Liver (tissue), 9 donors: Measurements from ENCODE around the gene TBC1D1. TPM values are rescaled to one million over a fixed set of nuclear protein-coding genes. Genes with fewer than 3 reads are reported as not detected.

Experiments
- DNase-seq: peaks from one replicate; pipeline ENCODE4 v3.0.0-alpha.2; 2017; ENCODE audit warnings: low spot score
- H3K27ac ChIP-seq, 2 donors: one replicate each; pipeline ENCODE4 v1.7.0; 2013; ENCODE audit warnings: inconsistent platforms in 2 of 2, low read length in 2 of 2, control low read depth in 1 of 2, low read depth in 1 of 2, mild to moderate bottlenecking in 1 of 2
- H3K27me3 ChIP-seq, 4 donors: one replicate each; pipeline versions ENCODE4 v1.6.1 to v1.7.0; 2013; ENCODE audit warnings: low read length in 3 of 4, inconsistent platforms in 1 of 4, mild to moderate bottlenecking in 1 of 4, moderate library complexity in 1 of 4; ENCODE audit not compliant: control insufficient read depth in 4 of 4, insufficient read depth in 4 of 4
- H3K36me3 ChIP-seq, 4 donors: one replicate each; pipeline versions ENCODE4 v1.6.1 to v1.7.0; 2013; ENCODE audit warnings: low read length in 3 of 4, mild to moderate bottlenecking in 3 of 4, low read depth in 1 of 4, moderate library complexity in 1 of 4; ENCODE audit not compliant: control insufficient read depth in 4 of 4, insufficient read depth in 3 of 4
- H3K4me1 ChIP-seq, 4 donors: one replicate each; pipeline versions ENCODE4 v1.6.1 to v1.7.0; 2013; ENCODE audit warnings: low read length in 3 of 4, mild to moderate bottlenecking in 3 of 4, moderate library complexity in 1 of 4; ENCODE audit not compliant: control insufficient read depth in 4 of 4, insufficient read depth in 4 of 4
- H3K4me3 ChIP-seq, 3 donors: one replicate each; pipeline versions ENCODE4 v1.6.1 to v1.7.0; 2013; ENCODE audit warnings: low read length in 3 of 3, control low read depth in 1 of 3, low read depth in 1 of 3, mild to moderate bottlenecking in 1 of 3
- H3K9ac ChIP-seq, 2 donors: one replicate each; pipeline ENCODE4 v1.7.0; 2013; ENCODE audit warnings: low read length in 2 of 2, mild to moderate bottlenecking in 2 of 2, moderate library complexity in 2 of 2, control low read depth in 1 of 2, low read depth in 1 of 2
- H3K9me3 ChIP-seq, 4 donors: one replicate each; pipeline versions ENCODE4 v1.6.1 to v1.7.0; 2013; ENCODE audit warnings: low read length in 3 of 4; ENCODE audit not compliant: control insufficient read depth in 4 of 4
- ATF3 ChIP-seq: IDR thresholded peaks from 2 replicates; pipeline ENCODE4 v1.6.1; 2016; ENCODE audit warnings: antibody characterized with exemption
- CTCF ChIP-seq: fragments of 150-350 bp; IDR thresholded peaks from 2 replicates; pipeline ENCODE4 v1.5.1; 2017; ENCODE audit warnings: improper control_type of control experiment, low read depth, low read length; ENCODE audit not compliant: missing input control
- EGR1 ChIP-seq, 2 donors: IDR thresholded peaks; 2 replicates each; pipeline ENCODE4 v1.6.1; 2016 to 2018; ENCODE audit warnings: antibody characterized with exemption in 2 of 2, low read depth in 2 of 2
- FOXA1 ChIP-seq: IDR thresholded peaks from 2 replicates; pipeline ENCODE4 v1.6.1; 2016; ENCODE audit warnings: antibody characterized with exemption
- FOXA2 ChIP-seq: IDR thresholded peaks from 2 replicates; pipeline ENCODE4 v1.6.1; 2016; ENCODE audit warnings: antibody characterized with exemption
- GABPA ChIP-seq, 2 donors: IDR thresholded peaks in 1 of 2; conservative IDR thresholded peaks in 1 of 2; 2 replicates each; pipeline ENCODE4 v1.6.1; 2016; ENCODE audit warnings: antibody characterized with exemption in 2 of 2, mild to moderate bottlenecking in 1 of 2, moderate library complexity in 1 of 2
- HNF4A ChIP-seq, 2 donors: conservative IDR thresholded peaks; 2 replicates each; pipeline ENCODE4 v1.6.1; 2016; ENCODE audit warnings: antibody characterized with exemption in 2 of 2, mild to moderate bottlenecking in 2 of 2
- HNF4G ChIP-seq: IDR thresholded peaks from 2 replicates; pipeline ENCODE4 v1.6.1; 2016; ENCODE audit warnings: antibody characterized with exemption
- JUND ChIP-seq, 2 donors: IDR thresholded peaks; 2 replicates each; pipeline ENCODE4 v1.6.1; 2016; ENCODE audit warnings: antibody characterized with exemption in 2 of 2
- NR2F2 ChIP-seq: IDR thresholded peaks from 2 replicates; pipeline ENCODE4 v1.6.1; 2016; ENCODE audit warnings: antibody characterized with exemption
- RAD21 ChIP-seq, 2 donors: IDR thresholded peaks; 2 replicates each; pipeline ENCODE4 v1.6.1; 2016; ENCODE audit warnings: antibody characterized with exemption in 2 of 2, mild to moderate bottlenecking in 2 of 2
- RXRA ChIP-seq, 2 donors: IDR thresholded peaks; 2 replicates each; pipeline ENCODE4 v1.6.1; 2017 to 2018; ENCODE audit warnings: antibody characterized with exemption in 2 of 2, mild to moderate bottlenecking in 1 of 2
- SP1 ChIP-seq: IDR thresholded peaks from 2 replicates; pipeline ENCODE4 v1.6.1; 2018; ENCODE audit warnings: antibody characterized with exemption, mild to moderate bottlenecking
- TAF1 ChIP-seq: conservative IDR thresholded peaks from 2 replicates; pipeline ENCODE4 v1.6.1; 2016; ENCODE audit warnings: antibody characterized with exemption, mild to moderate bottlenecking
- YY1 ChIP-seq: IDR thresholded peaks from 2 replicates; pipeline ENCODE4 v1.6.1; 2016; ENCODE audit warnings: antibody characterized with exemption, mild to moderate bottlenecking
- WGBS: extraction: QIAGEN DNeasy Blood & Tissue Kit; methylation state at CpG from one replicate; pipeline ENCODE4 v1.1.7; 2013; 5-methylcytosine and 5-hydroxymethylcytosine counted together
- polyA plus RNA-seq, 2 donors: library from polyadenylated mRNA; stranded (reverse) in 1 of 2; unstranded in 1 of 2; fragments of 200-250 nt in 1 of 2; fragments of >200 nt in 1 of 2; fragmentation: Nextera tagmentation in 1 of 2; extraction: Ambion mirVana in 1 of 2; gene quantifications; one replicate each; pipeline versions ENCODE4 v1.2.1 to v1.2.3, GENCODE V29; 2013 to 2015
- total RNA-seq, 2 donors: library from RNA; depleted of rRNA; stranded (reverse); fragments of >200 nt; gene quantifications; one replicate each; pipeline ENCODE4 v1.2.3, GENCODE V29; 2014
- TF ChIP-seq, protein P1 (sequence below): IDR thresholded peaks from 2 replicates; pipeline ENCODE4 v1.6.1; 2016; ENCODE audit warnings: antibody characterized with exemption
- TF ChIP-seq, protein P2 (sequence below): IDR thresholded peaks from 2 replicates; pipeline ENCODE4 v1.6.1; 2016; ENCODE audit warnings: antibody characterized with exemption
- TF ChIP-seq, protein P3 (sequence below): IDR thresholded peaks from 2 replicates; pipeline ENCODE4 v1.6.1; 2016; ENCODE audit warnings: antibody characterized with exemption, mild to moderate bottlenecking
- donor health status: healthy.
- donor health status: healthy.
- donor health status: healthy.
- donor health status: healthy.
- donor health status: healthy.

The TBC1D1 gene
- total and polyA plus RNA-seq, 4 donors, result 15.6 to 41.4 (median 20.9) TPM

DNA sequence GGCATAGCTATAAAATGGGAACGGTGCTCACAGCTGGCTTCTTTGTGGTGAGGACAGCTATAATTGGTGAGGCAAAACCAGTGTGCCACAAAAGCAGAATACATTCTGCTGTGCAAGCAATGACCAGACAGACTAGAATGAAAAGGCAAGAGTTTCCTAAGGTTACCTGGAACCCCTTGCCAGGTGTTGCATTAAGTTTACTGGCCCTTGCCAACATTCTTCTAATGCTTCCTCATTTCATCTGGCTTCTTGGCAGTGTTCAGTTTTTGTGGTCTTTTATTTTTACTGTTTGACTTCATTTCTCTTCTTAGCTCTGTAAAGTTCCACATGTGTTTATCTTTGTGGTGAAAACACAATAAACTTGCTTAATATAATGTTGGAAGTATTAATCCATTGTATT, 200.8 kb downstream of the TBC1D1 start:
- no peak for DNase-seq
- H3K9me3 ChIP-seq, result no peaks in the 10 kb centered on the region
- peaks cover 0 to 4% (median 3%) of the 10 kb centered on the region in 4 donors for H3K4me1 ChIP-seq
- H3K9ac ChIP-seq, result no peak overlapping the region
- no peak overlapping the region for H3K27ac ChIP-seq
- H3K36me3 ChIP-seq, result peaks cover 0 to 13% (median 5%) of the 10 kb centered on the region in 4 donors
- H3K4me3 ChIP-seq, result no peak overlapping the region
- WGBS, result 77% methylated on average over 1 of the region's 1 CpG
- TF ChIP-seq EGR1 (IDR thresholded peaks at IDR 0.05; ENCODE audit: low read depth in 2 of 2) (no peak), FOXA1 (no peak), SP1 (no peak), RAD21 (IDR thresholded peaks at IDR 0.05) (no peak), HNF4A (conservative IDR thresholded peaks at IDR 0.05) (no peak), CTCF (no peak), RXRA (IDR thresholded peaks at IDR 0.05) (no peak), NR2F2 (no peak), HNF4G (no peak), FOXA2 (no peak), ATF3 (no peak), GABPA (IDR thresholded peaks at IDR 0.05 in 1 of 2, conservative IDR thresholded peaks at IDR 0.05 in 1 of 2) (no peak), JUND (IDR thresholded peaks at IDR 0.05) (no peak), YY1 (no peak), TAF1 (no peak)
- TF ChIP-seq, protein P1, sequence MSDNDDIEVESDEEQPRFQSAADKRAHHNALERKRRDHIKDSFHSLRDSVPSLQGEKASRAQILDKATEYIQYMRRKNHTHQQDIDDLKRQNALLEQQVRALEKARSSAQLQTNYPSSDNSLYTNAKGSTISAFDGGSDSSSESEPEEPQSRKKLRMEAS, result no peak
- TF ChIP-seq, protein P2, sequence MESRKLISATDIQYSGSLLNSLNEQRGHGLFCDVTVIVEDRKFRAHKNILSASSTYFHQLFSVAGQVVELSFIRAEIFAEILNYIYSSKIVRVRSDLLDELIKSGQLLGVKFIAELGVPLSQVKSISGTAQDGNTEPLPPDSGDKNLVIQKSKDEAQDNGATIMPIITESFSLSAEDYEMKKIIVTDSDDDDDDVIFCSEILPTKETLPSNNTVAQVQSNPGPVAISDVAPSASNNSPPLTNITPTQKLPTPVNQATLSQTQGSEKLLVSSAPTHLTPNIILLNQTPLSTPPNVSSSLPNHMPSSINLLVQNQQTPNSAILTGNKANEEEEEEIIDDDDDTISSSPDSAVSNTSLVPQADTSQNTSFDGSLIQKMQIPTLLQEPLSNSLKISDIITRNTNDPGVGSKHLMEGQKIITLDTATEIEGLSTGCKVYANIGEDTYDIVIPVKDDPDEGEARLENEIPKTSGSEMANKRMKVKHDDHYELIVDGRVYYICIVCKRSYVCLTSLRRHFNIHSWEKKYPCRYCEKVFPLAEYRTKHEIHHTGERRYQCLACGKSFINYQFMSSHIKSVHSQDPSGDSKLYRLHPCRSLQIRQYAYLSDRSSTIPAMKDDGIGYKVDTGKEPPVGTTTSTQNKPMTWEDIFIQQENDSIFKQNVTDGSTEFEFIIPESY, result no peak
- TF ChIP-seq, protein P3, sequence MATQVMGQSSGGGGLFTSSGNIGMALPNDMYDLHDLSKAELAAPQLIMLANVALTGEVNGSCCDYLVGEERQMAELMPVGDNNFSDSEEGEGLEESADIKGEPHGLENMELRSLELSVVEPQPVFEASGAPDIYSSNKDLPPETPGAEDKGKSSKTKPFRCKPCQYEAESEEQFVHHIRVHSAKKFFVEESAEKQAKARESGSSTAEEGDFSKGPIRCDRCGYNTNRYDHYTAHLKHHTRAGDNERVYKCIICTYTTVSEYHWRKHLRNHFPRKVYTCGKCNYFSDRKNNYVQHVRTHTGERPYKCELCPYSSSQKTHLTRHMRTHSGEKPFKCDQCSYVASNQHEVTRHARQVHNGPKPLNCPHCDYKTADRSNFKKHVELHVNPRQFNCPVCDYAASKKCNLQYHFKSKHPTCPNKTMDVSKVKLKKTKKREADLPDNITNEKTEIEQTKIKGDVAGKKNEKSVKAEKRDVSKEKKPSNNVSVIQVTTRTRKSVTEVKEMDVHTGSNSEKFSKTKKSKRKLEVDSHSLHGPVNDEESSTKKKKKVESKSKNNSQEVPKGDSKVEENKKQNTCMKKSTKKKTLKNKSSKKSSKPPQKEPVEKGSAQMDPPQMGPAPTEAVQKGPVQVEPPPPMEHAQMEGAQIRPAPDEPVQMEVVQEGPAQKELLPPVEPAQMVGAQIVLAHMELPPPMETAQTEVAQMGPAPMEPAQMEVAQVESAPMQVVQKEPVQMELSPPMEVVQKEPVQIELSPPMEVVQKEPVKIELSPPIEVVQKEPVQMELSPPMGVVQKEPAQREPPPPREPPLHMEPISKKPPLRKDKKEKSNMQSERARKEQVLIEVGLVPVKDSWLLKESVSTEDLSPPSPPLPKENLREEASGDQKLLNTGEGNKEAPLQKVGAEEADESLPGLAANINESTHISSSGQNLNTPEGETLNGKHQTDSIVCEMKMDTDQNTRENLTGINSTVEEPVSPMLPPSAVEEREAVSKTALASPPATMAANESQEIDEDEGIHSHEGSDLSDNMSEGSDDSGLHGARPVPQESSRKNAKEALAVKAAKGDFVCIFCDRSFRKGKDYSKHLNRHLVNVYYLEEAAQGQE, result no peak
- H3K27me3 ChIP-seq, result no peaks in the 10 kb centered on the region
